CD4-positive, alpha-beta memory T cell (primary cell): ENCODE data around the gene IQGAP3. TPM values are rescaled to one million over a fixed set of nuclear protein-coding genes. Genes with fewer than 3 reads are reported as not detected.

ENCODE experiments used
- CTCF ChIA-PET: fragments of 350-600 bp; sonication (Branson Sonifier 250); formaldehyde crosslinking; loops from one replicate; lab custom pipeline; 2021; ENCODE audit warnings: inconsistent platforms; ENCODE audit not compliant: partially characterized antibody; lab: Charles Lee
- POLR2A ChIA-PET: fragments of 350-600 bp; sonication (Branson Sonifier 250); formaldehyde crosslinking; loops from one replicate; lab custom pipeline; 2021; ENCODE audit not compliant: partially characterized antibody; lab: Charles Lee
- DNase-seq, 5 donors: peaks; one replicate each; pipeline versions ENCODE4 v3.0.0 to v3.0.0-alpha.2; 2020 to 2022; ENCODE audit warnings: mixed read lengths in 1 of 5
- H3K27ac ChIP-seq: one replicate; pipeline ENCODE4 v1.7.0; 2013; ENCODE audit warnings: low read depth, low read length
- H3K27me3 ChIP-seq: 2 replicates; pipeline ENCODE4 v1.7.0; 2013; ENCODE audit warnings: mild to moderate bottlenecking, low read length, moderate library complexity; ENCODE audit not compliant: insufficient read depth
- H3K36me3 ChIP-seq: 2 replicates; pipeline ENCODE4 v1.7.0; 2013; ENCODE audit warnings: mild to moderate bottlenecking, low read length, moderate library complexity; ENCODE audit not compliant: insufficient read depth
- H3K4me1 ChIP-seq: 2 replicates; pipeline ENCODE4 v1.7.0; 2013; ENCODE audit warnings: mild to moderate bottlenecking, low read length, moderate library complexity; ENCODE audit not compliant: insufficient read depth
- H3K4me3 ChIP-seq, 2 donors: one replicate each; pipeline ENCODE4 v1.7.0; 2013; ENCODE audit warnings: low read length in 2 of 2, mild to moderate bottlenecking in 1 of 2
- H3K9me3 ChIP-seq, 2 donors: one replicate each; pipeline ENCODE4 v1.7.0; 2013; ENCODE audit warnings: low read length in 2 of 2, control low read depth in 1 of 2; ENCODE audit not compliant: control insufficient read depth in 1 of 2
- H3K27ac Mint-ChIP-seq, 7 donors: one replicate each; pipeline ENCODE4 v1.8.0; 2020 to 2021; ENCODE audit warnings: mixed read lengths in 7 of 7, mild to moderate bottlenecking in 6 of 7, inconsistent platforms in 3 of 7, moderate library complexity in 3 of 7
- H3K27me3 Mint-ChIP-seq, 2 donors: one replicate each; pipeline ENCODE4 v1.8.0; 2020 to 2021; ENCODE audit warnings: mixed read lengths in 2 of 2
- H3K36me3 Mint-ChIP-seq, 2 donors: one replicate each; pipeline ENCODE4 v1.8.0; 2020 to 2021; ENCODE audit warnings: mixed read lengths in 2 of 2, inconsistent platforms in 1 of 2, mild to moderate bottlenecking in 1 of 2
- H3K4me1 Mint-ChIP-seq, 4 donors: one replicate each; pipeline ENCODE4 v1.8.0; 2020 to 2021; ENCODE audit warnings: mixed read lengths in 4 of 4, mild to moderate bottlenecking in 1 of 4
- H3K4me3 Mint-ChIP-seq, 8 donors: one replicate each; pipeline ENCODE4 v1.8.0; 2020 to 2021; ENCODE audit warnings: mixed read lengths in 8 of 8, mild to moderate bottlenecking in 7 of 8, moderate library complexity in 6 of 8, inconsistent platforms in 3 of 8
- H3K9me3 Mint-ChIP-seq, 8 donors: one replicate each; pipeline ENCODE4 v1.8.0; 2020 to 2021; ENCODE audit warnings: mixed read lengths in 8 of 8, mild to moderate bottlenecking in 5 of 8, inconsistent platforms in 3 of 8, moderate library complexity in 1 of 8
- intact Hi-C: fragments of 100-400 bp; cut with micrococcal nuclease; formaldehyde crosslinking; loops from one replicate; pipeline ENCODE4 v1.15.1; 2023
- polyA plus RNA-seq, 2 donors: library from polyadenylated mRNA; unstranded; fragments of 300-500 nt; fragmentation: Illumina TruSeq; gene quantifications; one replicate each; pipeline ENCODE4 v1.2.3, GENCODE V29; 2021
- total RNA-seq, 2 experiments: library from RNA; stranded (reverse); gene quantifications; one replicate each; pipeline ENCODE4 v1.2.3, GENCODE V29; 2021

IQGAP3 gene
- total and polyA plus RNA-seq, 4 experiments from 2014 or later: not detected

- Histone ChIP-seq H3K36me3 (peaks cover 8% of the 10 kb centered on the region), H3K9me3 (no peaks in the 10 kb centered on the region), H3K4me1 (peaks cover 100% of the 10 kb centered on the region), H3K27ac (peak overlapping the region; percentile 12), H3K4me3 (no peak overlapping the region), H3K27me3 (no peaks in the 10 kb centered on the region)
- DNase-seq: no peak
- CTCF ChIA-PET: interaction anchor here (5.9 to 14.7 kb wide), 2 partner anchors 7 to 12 kb away, joined by 55 to 257 read pairs; partner anchors contain the start of gene MEF2D
- Mint-ChIP-seq H3K27ac (peak overlapping the region in 6 of 7 donors; percentile 71 to 95 (median 86)), H3K36me3 (peaks cover 4 to 47% of the 10 kb centered on the region in 2 donors), H3K9me3 (no peaks in the 10 kb centered on the region), H3K27me3 (no peaks in the 10 kb centered on the region), H3K4me1 (peaks cover 80 to 100% (median 92%) of the 10 kb centered on the region in 4 donors), H3K4me3 (peak overlapping the region in 7 of 8 donors; percentile 27 to 84 (median 54))
- intact Hi-C loops: no loop called here
- POLR2A ChIA-PET: interaction anchor here (14.5 kb wide), 1 partner anchor 10 kb away, joined by 376 read pairs; the partner anchor contains the start of gene MEF2D
Observed at GRCh38 chr1:156493154-156493631, 79.2 kb downstream of the IQGAP3 start.

GRCh38 chr1:156492591-156493080 lies 79.7 kb downstream of the IQGAP3 start:
- ChIA-PET POLR2A (interaction anchor here (1.9 to 14.5 kb wide), 2 partner anchors 11 to 12 kb away, joined by 7 to 376 read pairs; partner anchors contain the start of gene MEF2D), CTCF (interaction anchor here (5.9 to 14.7 kb wide), 2 partner anchors 7 to 11 kb away, joined by 55 to 257 read pairs; partner anchors contain the start of gene MEF2D)
- peaks cover 100% of the 10 kb centered on the region for H3K4me1 ChIP-seq
- Mint-ChIP-seq H3K9me3 (no peaks in the 10 kb centered on the region), H3K27ac (peak overlapping the region; percentile 11 to 95 (median 86)), H3K36me3 (peaks cover 4 to 45% of the 10 kb centered on the region in 2 donors), H3K4me1 (peaks cover 81 to 100% (median 92%) of the 10 kb centered on the region in 4 donors), H3K27me3 (no peaks in the 10 kb centered on the region), H3K4me3 (peak overlapping the region; percentile 22 to 84 (median 68))
- peak overlapping the region; percentile 12 for H3K27ac ChIP-seq
- no peaks in the 10 kb centered on the region for H3K27me3 ChIP-seq
- H3K36me3 ChIP-seq: peaks cover 8% of the 10 kb centered on the region
- H3K9me3 ChIP-seq: no peaks in the 10 kb centered on the region
- H3K4me3 ChIP-seq: no peak overlapping the region
- intact Hi-C loops: no loop called here
- no peak for DNase-seq

GRCh38 chr1:156492013-156492590 lies 80.3 kb downstream of the IQGAP3 start:
- Mint-ChIP-seq H3K27me3 (no peaks in the 10 kb centered on the region), H3K4me3 (peak overlapping the region; percentile 8 to 84 (median 61)), H3K36me3 (peaks cover 4 to 45% of the 10 kb centered on the region in 2 donors), H3K9me3 (peaks cover 0 to 2% (median 0%) of the 10 kb centered on the region in 8 donors), H3K4me1 (peaks cover 81 to 100% (median 92%) of the 10 kb centered on the region in 4 donors), H3K27ac (peak overlapping the region; percentile 25 to 95 (median 87))
- Histone ChIP-seq H3K4me1 (peaks cover 100% of the 10 kb centered on the region), H3K36me3 (peaks cover 4% of the 10 kb centered on the region), H3K4me3 (no peak overlapping the region), H3K27me3 (no peaks in the 10 kb centered on the region), H3K9me3 (no peaks in the 10 kb centered on the region), H3K27ac (peak overlapping the region; percentile 51)
- intact Hi-C loops: no loop called here
- CTCF ChIA-PET: interaction anchor here (1.1 to 14.7 kb wide), 4 partner anchors 8 to 116 kb away, joined by 3 to 257 read pairs (median 30); partner anchors contain the start of gene MEF2D
- no peak for DNase-seq
- POLR2A ChIA-PET: interaction anchor here (1.9 to 14.5 kb wide), 2 partner anchors 11 kb away, joined by 7 to 376 read pairs; partner anchors contain the start of gene MEF2D

- Mint-ChIP-seq H3K36me3 (peaks cover 4 to 41% of the 10 kb centered on the region in 2 donors), H3K27me3 (no peaks in the 10 kb centered on the region), H3K9me3 (peaks cover 0 to 2% (median 0%) of the 10 kb centered on the region in 8 donors), H3K4me1 (peaks cover 78 to 100% (median 91%) of the 10 kb centered on the region in 4 donors), H3K4me3 (peak overlapping the region in 7 of 8 donors; percentile 39 to 84 (median 75)), H3K27ac (peak overlapping the region; percentile 65 to 95 (median 90))
- ChIA-PET POLR2A (interaction anchor here (1.0 to 14.5 kb wide), 3 partner anchors 10 to 112 kb away, joined by 3 to 376 read pairs (median 7); partner anchors contain the start of gene MEF2D), CTCF (interaction anchor here (0.6 to 14.7 kb wide), 7 partner anchors 9 to 133 kb away, joined by 3 to 257 read pairs (median 5); partner anchors contain the start of gene MEF2D)
- Histone ChIP-seq H3K27me3 (no peaks in the 10 kb centered on the region), H3K36me3 (peaks cover 7% of the 10 kb centered on the region), H3K4me3 (no peak overlapping the region), H3K4me1 (peaks cover 100% of the 10 kb centered on the region), H3K27ac (peak overlapping the region; percentile 51), H3K9me3 (no peaks in the 10 kb centered on the region)
- no peak for DNase-seq
- intact Hi-C loops: no loop called here
Observed at GRCh38 chr1:156491151-156491949, 81.0 kb downstream of the IQGAP3 start.

GRCh38 chr1:156490401-156491032 lies 81.8 kb downstream of the IQGAP3 start:
- peak overlapping the region in 7 of 8 donors; percentile 39 to 84 (median 76) for H3K4me3 Mint-ChIP-seq

GRCh38 chr1:156489935-156490293 lies 82.5 kb downstream of the IQGAP3 start:
- ChIA-PET CTCF (interaction anchor here (1.2 to 14.7 kb wide), 5 partner anchors 8 to 104 kb away, joined by 3 to 257 read pairs (median 7); partner anchors contain the start of gene MEF2D), POLR2A (interaction anchor here (1.4 to 14.5 kb wide), 3 partner anchors 9 to 102 kb away, joined by 7 to 376 read pairs (median 11); partner anchors contain the start of genes MEF2D and NAXE)
- peaks cover 72 to 96% (median 83%) of the 10 kb centered on the region in 4 donors for H3K4me1 Mint-ChIP-seq
- no peak for DNase-seq
- H3K36me3 ChIP-seq: peaks cover 12% of the 10 kb centered on the region
- no peaks in the 10 kb centered on the region for H3K27me3 ChIP-seq
- no peaks in the 10 kb centered on the region for H3K9me3 ChIP-seq
- peak overlapping the region; percentile 0 to 5 for H3K4me3 ChIP-seq
- intact Hi-C loops: loop anchor here (1.0 kb wide), 1 partner anchor 11 kb away; no protein-coding TSS in a partner anchor
- H3K4me1 ChIP-seq: peaks cover 98% of the 10 kb centered on the region
- H3K36me3 Mint-ChIP-seq: peaks cover under 1 to 30% of the 10 kb centered on the region in 2 donors
- peaks cover 0 to 2% (median 0%) of the 10 kb centered on the region in 8 donors for H3K9me3 Mint-ChIP-seq
- no peaks in the 10 kb centered on the region for H3K27me3 Mint-ChIP-seq
- H3K4me3 Mint-ChIP-seq: peak overlapping the region in 7 of 8 donors; percentile 45 to 84 (median 75)
- peak overlapping the region; percentile 51 for H3K27ac ChIP-seq
- peak overlapping the region; percentile 82 to 92 (median 89) for H3K27ac Mint-ChIP-seq

More at GRCh38 chr1:156490401-156491032, 81.8 kb downstream of the IQGAP3 start:
- H3K4me3 ChIP-seq: peak overlapping the region in 1 of 2 donors; percentile 5
- ChIA-PET POLR2A (interaction anchor here (0.6 to 14.5 kb wide), 6 partner anchors 10 to 113 kb away, joined by 3 to 376 read pairs (median 7); partner anchors contain the start of genes MEF2D and NAXE), CTCF (interaction anchor here (0.6 to 14.7 kb wide), 6 partner anchors 9 to 134 kb away, joined by 3 to 257 read pairs (median 6); partner anchors contain the start of gene MEF2D)
- DNase-seq: no peak
- peak overlapping the region; percentile 82 to 94 (median 90) for H3K27ac Mint-ChIP-seq
- H3K9me3 ChIP-seq: no peaks in the 10 kb centered on the region
- H3K36me3 Mint-ChIP-seq: peaks cover 4 to 36% of the 10 kb centered on the region in 2 donors
- no peaks in the 10 kb centered on the region for H3K27me3 ChIP-seq
- H3K4me1 ChIP-seq: peaks cover 99% of the 10 kb centered on the region
- peaks cover 13% of the 10 kb centered on the region for H3K36me3 ChIP-seq
- peak overlapping the region; percentile 51 for H3K27ac ChIP-seq
- H3K9me3 Mint-ChIP-seq: peaks cover 0 to 2% (median 0%) of the 10 kb centered on the region in 8 donors
- no peaks in the 10 kb centered on the region for H3K27me3 Mint-ChIP-seq
- peaks cover 75 to 98% (median 88%) of the 10 kb centered on the region in 4 donors for H3K4me1 Mint-ChIP-seq
- intact Hi-C loops: no loop called here
